H1 (cell line): ENCODE results near the gene SIM2. TPM values are rescaled to one million over a fixed set of nuclear protein-coding genes. Genes with fewer than 3 reads are reported as not detected.
A peak's percentile ranks its signal among the peaks of the same experiment; 100 is the strongest.

Source experiments
- CTCF ChIA-PET: fragments of 300-600 bp; sonication (Branson Sonifier 250); formaldehyde crosslinking; loops from one replicate; lab custom pipeline; 2021; ENCODE audit not compliant: partially characterized antibody; lab: Charles Lee
- POLR2A ChIA-PET: fragments of 300-600 bp; sonication (Branson Sonifier 250); formaldehyde crosslinking; loops from one replicate; lab custom pipeline; 2021; ENCODE audit warnings: inconsistent platforms; ENCODE audit not compliant: partially characterized antibody; lab: Charles Lee
- DNase-seq, 2 experiments: peaks; one replicate each; pipeline versions ENCODE4 v3.0.0 to v3.0.0-alpha.2; 2010 to 2022; ENCODE audit warnings: low spot score in 2 of 2, low read depth in 1 of 2, mixed read lengths in 1 of 2
- FAIRE-seq: peaks from 2 replicates; lab custom pipeline; 2011; peaks lifted over from hg19 to GRCh38; lab: Jason Lieb, UNC
- H2AFZ ChIP-seq: 2 replicates; pipeline ENCODE4 v1.8.1; 2012; ENCODE audit warnings: low read length, inconsistent platforms
- H2AK5ac ChIP-seq: 2 replicates; pipeline ENCODE4 v1.6.1; 2013; ENCODE audit warnings: low read depth, low read length
- H2BK120ac ChIP-seq: replicated peaks from 2 replicates; pipeline ENCODE3; 2013; ENCODE audit warnings: low read depth, low read length, inconsistent platforms
- H2BK12ac ChIP-seq: 2 replicates; pipeline ENCODE4 v1.6.1; 2013; ENCODE audit warnings: low read depth, low read length
- H2BK15ac ChIP-seq: 2 replicates; pipeline ENCODE4 v1.6.1; 2013; ENCODE audit warnings: low read length
- H2BK20ac ChIP-seq: 2 replicates; pipeline ENCODE4 v1.6.1; 2013; ENCODE audit warnings: low read length
- H2BK5ac ChIP-seq: 2 replicates; pipeline ENCODE4 v1.6.1; 2013; ENCODE audit warnings: low read depth, low read length
- H3K14ac ChIP-seq: 2 replicates; pipeline ENCODE4 v1.6.1; 2013; ENCODE audit warnings: inconsistent platforms; ENCODE audit not compliant: insufficient read length
- H3K18ac ChIP-seq: 2 replicates; pipeline ENCODE4 v1.6.1; 2013; ENCODE audit warnings: low read length; ENCODE audit errors: extremely low read depth
- H3K23ac ChIP-seq: 2 replicates; pipeline ENCODE4 v1.6.1; 2013; ENCODE audit warnings: inconsistent platforms; ENCODE audit not compliant: insufficient read length
- H3K23me2 ChIP-seq: 2 replicates; pipeline ENCODE4 v1.6.1; 2013; ENCODE audit warnings: low read depth, low read length
- H3K27ac ChIP-seq: 2 replicates; pipeline ENCODE4 v1.6.1; 2011; ENCODE audit warnings: low read depth, low read length, inconsistent platforms
- H3K27me3 ChIP-seq, 4 experiments: replicated peaks in 1 of 4; 1 replicate in 1 of 4; 2 replicates in 3 of 4; pipeline versions ENCODE4 v1.6.1 to v1.8.1; 2011 to 2013; ENCODE audit warnings: low read length in 3 of 4, mild to moderate bottlenecking in 3 of 4, inconsistent platforms in 2 of 4, mixed read lengths in 2 of 4, moderate library complexity in 1 of 4; ENCODE audit not compliant: control insufficient read depth in 3 of 4, insufficient read depth in 3 of 4; ENCODE audit errors: extremely low read depth in 1 of 4
- H3K36me3 ChIP-seq, 4 experiments: 2 replicates each; pipeline versions ENCODE4 v1.6.1 to v1.8.1; 2011 to 2013; ENCODE audit warnings: mild to moderate bottlenecking in 4 of 4, low read length in 3 of 4, moderate library complexity in 2 of 4, control low read depth in 1 of 4, inconsistent platforms in 1 of 4; ENCODE audit not compliant: insufficient read depth in 4 of 4, control insufficient read depth in 2 of 4
- H3K4ac ChIP-seq: replicated peaks from 2 replicates; pipeline ENCODE3; 2013; ENCODE audit warnings: low read length, low read depth, mixed read lengths, inconsistent platforms; ENCODE audit not compliant: insufficient read length
- H3K4me1 ChIP-seq, 4 experiments: replicated peaks in 1 of 4; 1 replicate in 1 of 4; 2 replicates in 3 of 4; pipeline versions ENCODE4 v1.6.1 to v1.8.1; 2011 to 2013; ENCODE audit warnings: low read length in 3 of 4, inconsistent platforms in 2 of 4, mixed read lengths in 1 of 4; ENCODE audit not compliant: insufficient read depth in 4 of 4, control insufficient read depth in 3 of 4
- H3K4me2 ChIP-seq, 2 experiments: 2 replicates each; pipeline versions ENCODE4 v1.6.1 to v1.8.1; 2011 to 2013; ENCODE audit warnings: low read depth in 2 of 2, low read length in 2 of 2, control low read depth in 1 of 2, inconsistent platforms in 1 of 2, mild to moderate bottlenecking in 1 of 2; ENCODE audit not compliant: insufficient read depth in 1 of 2
- H3K4me3 ChIP-seq, 4 experiments: fragments of 200-600, 300-600 bp in 1 of 4; sonication (generic), shearing (Covaris generic), sonication (Bioruptor Twin) in 1 of 4; 2 replicates each; pipeline versions ENCODE4 v1.5.1 to v1.8.1; 2011 to 2016; ENCODE audit warnings: low read length in 4 of 4, low read depth in 3 of 4, control low read depth in 2 of 4, inconsistent platforms in 2 of 4, mild to moderate bottlenecking in 2 of 4, mixed read lengths in 1 of 4, moderate library complexity in 1 of 4; ENCODE audit not compliant: insufficient read depth in 2 of 4; ENCODE audit errors: extremely low read depth in 1 of 4
- H3K56ac ChIP-seq: replicated peaks from 2 replicates; pipeline ENCODE3; 2013; ENCODE audit warnings: low read depth, mild to moderate bottlenecking, mixed read lengths, low read length, inconsistent platforms; ENCODE audit not compliant: insufficient read length
- H3K79me1 ChIP-seq: 2 replicates; pipeline ENCODE4 v1.6.1; 2013; ENCODE audit warnings: low read depth, low read length, control low read depth
- H3K79me2 ChIP-seq, 2 experiments: 2 replicates each; pipeline versions ENCODE4 v1.6.1 to v1.8.1; 2012 to 2013; ENCODE audit warnings: low read length in 2 of 2, mild to moderate bottlenecking in 2 of 2, inconsistent platforms in 1 of 2; ENCODE audit not compliant: insufficient read depth in 2 of 2, control insufficient read depth in 1 of 2
- H3K9ac ChIP-seq, 4 experiments: replicated peaks in 1 of 4; 1 replicate in 1 of 4; 2 replicates in 3 of 4; pipeline versions ENCODE4 v1.6.1 to v1.8.1; 2011 to 2013; ENCODE audit warnings: low read depth in 3 of 4, low read length in 3 of 4, control low read depth in 2 of 4, mild to moderate bottlenecking in 2 of 4, moderate library complexity in 2 of 4, inconsistent platforms in 1 of 4; ENCODE audit errors: extremely low read depth in 1 of 4
- H3K9me3 ChIP-seq, 2 experiments: 2 replicates each; pipeline versions ENCODE4 v1.6.1 to v1.8.1; 2012 to 2013; ENCODE audit warnings: mild to moderate bottlenecking in 2 of 2, moderate library complexity in 2 of 2, control low read depth in 1 of 2, inconsistent platforms in 1 of 2, low read depth in 1 of 2, low read length in 1 of 2, mixed read lengths in 1 of 2; ENCODE audit not compliant: insufficient read depth in 2 of 2
- H4K20me1 ChIP-seq, 2 experiments: replicated peaks in 1 of 2; 2 replicates each; pipeline versions ENCODE3 to v1.8.1; 2011 to 2013; ENCODE audit warnings: inconsistent platforms in 2 of 2, low read length in 2 of 2, mild to moderate bottlenecking in 1 of 2; ENCODE audit not compliant: insufficient read depth in 2 of 2, control insufficient read depth in 1 of 2
- H4K5ac ChIP-seq: 2 replicates; pipeline ENCODE4 v1.6.1; 2013; ENCODE audit warnings: low read length, low read depth, mixed read lengths, inconsistent platforms; ENCODE audit not compliant: insufficient read length
- H4K8ac ChIP-seq: 2 replicates; pipeline ENCODE4 v1.8.0; 2013; ENCODE audit warnings: mild to moderate bottlenecking, moderate library complexity, low read length, inconsistent platforms; ENCODE audit not compliant: insufficient read depth; ENCODE audit errors: extremely low read depth
- H4K91ac ChIP-seq: replicated peaks from 2 replicates; pipeline ENCODE3; 2013; ENCODE audit warnings: low read length, mixed read lengths, inconsistent platforms; ENCODE audit not compliant: insufficient read length
- ASH2L ChIP-seq: fragments of 200-600, 300-600 bp; sonication (generic); IDR thresholded peaks from one replicate; pipeline ENCODE4 v1.7.1; 2017; ENCODE audit warnings: low read length
- CTBP2 ChIP-seq: IDR thresholded peaks from 2 replicates; pipeline ENCODE4 v1.7.0; 2011; ENCODE audit warnings: borderline replicate concordance, mild to moderate bottlenecking, moderate library complexity, mixed read lengths, low read length; ENCODE audit not compliant: insufficient read depth, insufficient read length
- EZH2 ChIP-seq: fragments of 200-600 bp; sonication (generic); IDR thresholded peaks from 2 replicates; pipeline ENCODE4 v1.7.1; 2012; ENCODE audit warnings: low read depth, mild to moderate bottlenecking, moderate library complexity, low read length, inconsistent platforms; ENCODE audit not compliant: severe bottlenecking
- FOSL1 ChIP-seq: IDR thresholded peaks from 2 replicates; pipeline ENCODE4 v1.6.1; 2011; ENCODE audit warnings: mild to moderate bottlenecking, low read depth, low read length, moderate library complexity; ENCODE audit not compliant: insufficient read depth
- KDM1A ChIP-seq: fragments of 200-600, 300-600 bp; sonication (generic); IDR thresholded peaks from 2 replicates; pipeline ENCODE4 v1.7.1; 2016; ENCODE audit warnings: mild to moderate bottlenecking, low read length, borderline replicate concordance
- POLR2A ChIP-seq, 2 experiments: IDR thresholded peaks; 1 replicate in 1 of 2; 2 replicates in 1 of 2; pipeline ENCODE4 v1.6.1; 2011; ENCODE audit warnings: low read depth in 2 of 2, low read length in 2 of 2, mild to moderate bottlenecking in 2 of 2; ENCODE audit errors: control extremely low read depth in 1 of 2
- SP1 ChIP-seq: IDR thresholded peaks from 2 replicates; pipeline ENCODE4 v1.6.1; 2011; ENCODE audit warnings: low read depth, low read length
- SRF ChIP-seq: IDR thresholded peaks from 2 replicates; pipeline ENCODE4 v1.6.1; 2011; ENCODE audit warnings: mild to moderate bottlenecking, low read depth, low read length, moderate library complexity
- TAF1 ChIP-seq: IDR thresholded peaks from 2 replicates; pipeline ENCODE4 v1.6.1; 2011; ENCODE audit warnings: mild to moderate bottlenecking, low read depth, low read length
- TEAD4 ChIP-seq: IDR thresholded peaks from 2 replicates; pipeline ENCODE4 v1.6.1; 2012; ENCODE audit warnings: low read depth, low read length, inconsistent platforms, mixed read lengths
- USF2 ChIP-seq: IDR thresholded peaks from 2 replicates; pipeline ENCODE4 v1.6.1; 2011; ENCODE audit warnings: low read length, improper control_type of control experiment
- WGBS, 2 experiments: shearing (Covaris generic) in 1 of 2; methylation state at CpG; one replicate each; pipeline versions ENCODE4 v1.1.6 to v1.1.7; 2013 to 2015; ENCODE audit warnings: low lambda C conversion rate in 2 of 2, mixed read lengths in 2 of 2, inconsistent platforms in 1 of 2, low coverage in 1 of 2, missing lambda C conversion rate in 1 of 2; ENCODE audit not compliant: insufficient replicate concordance in 2 of 2, insufficient coverage in 1 of 2, insufficient read length in 1 of 2; ENCODE audit errors: extremely low coverage in 1 of 2, missing lambda C conversion rate in 1 of 2; 5-methylcytosine and 5-hydroxymethylcytosine counted together
- polyA plus RNA-seq, 7 experiments: library from polyadenylated mRNA; depleted of rRNA in 3 of 7; stranded (reverse) in 5 of 7; unstranded in 2 of 7; fragments of >200 nt in 5 of 7; fragments of 200-250 nt in 2 of 7; gene quantifications; 1 replicate in 5 of 7; 2 replicates in 1 of 7; 4 replicates in 1 of 7; pipeline versions ENCODE4 v1.2.1 to v1.2.3, GENCODE V29; 2011 to 2013; ENCODE audit warnings: missing spikeins in 2 of 7, mixed read lengths in 2 of 7
- total RNA-seq: library from RNA; stranded (reverse); fragmentation: NEBNext Ultra II Directional; extraction: Animal tissue kit (Norgen Biotek cat#: 25700); gene quantifications from 2 replicates; pipeline ENCODE4 v1.2.1, GENCODE V29; 2021

SIM2 gene
- total and polyA plus RNA-seq, 2 of the 8 experiments (the other 6 are each of a cell fraction or from before 2014, with no cell fraction given), result 0.05 to 0.26 TPM

GRCh38 chr21:36704958-36705678 lies 6.2 kb downstream of the SIM2 start:
- peaks cover 10 to 18% of the 10 kb centered on the region in 2 experiments for H4K20me1 ChIP-seq
- H3K36me3 ChIP-seq, result peaks cover 0 to 19% (median 0%) of the 10 kb centered on the region in 4 experiments; a peak in 1 of 8 replicates
- no peak overlapping the region for H4K8ac ChIP-seq
- no peak overlapping the region for H2AK5ac ChIP-seq
- H3K9me3 ChIP-seq, result no peaks in the 10 kb centered on the region
- no peak overlapping the region for H3K9ac ChIP-seq
- no peak overlapping the region for H3K14ac ChIP-seq
- no peak overlapping the region for H2AFZ ChIP-seq
- 3% methylated on average over 25 of the region's 39 CpGs; no CpG with 5 or more reads in 1 of the 2 experiments for WGBS, 2 experiments
- H3K23ac ChIP-seq, result no peak overlapping the region
- no peak overlapping the region for H4K91ac ChIP-seq
- H3K79me2 ChIP-seq, result no peaks in the 10 kb centered on the region
- peaks cover 95 to 100% (median 100%) of the 10 kb centered on the region in 4 experiments for H3K27me3 ChIP-seq
- H3K4me1 ChIP-seq, result peaks cover 0 to 58% (median 42%) of the 10 kb centered on the region in 4 experiments; a peak in 6 of 7 replicates
- no peak overlapping the region for H2BK120ac ChIP-seq
- DNase-seq (peak in 1 of 2 experiments; percentile 73), FAIRE-seq (no peak)
- H3K18ac ChIP-seq, result no peak overlapping the region; the same call in none of the 2 replicates
- H2BK20ac ChIP-seq, result peak overlapping the region; percentile 72; the same call in 1 of the 2 replicates
- no peak overlapping the region for H3K56ac ChIP-seq
- peak overlapping the region in 3 of 4 experiments; percentile 11 to 44 (median 19); a peak in 4 of 8 replicates for H3K4me3 ChIP-seq
- peak overlapping the region; percentile 52 to 90 for H3K4me2 ChIP-seq
- H3K23me2 ChIP-seq, result no peaks in the 10 kb centered on the region; the same call in 1 of the 2 replicates
- no peak overlapping the region for H2BK15ac ChIP-seq
- ChIA-PET POLR2A (interaction anchor here (2.5 kb wide), 1 partner anchor 13 kb away, joined by 11 read pairs; no protein-coding TSS in a partner anchor), CTCF (interaction anchor here (0.9 to 2.8 kb wide), 6 partner anchors 9 to 212 kb away, joined by 3 to 14 read pairs (median 6); no protein-coding TSS in a partner anchor)
- H3K27ac ChIP-seq, result no peak overlapping the region
- peak overlapping the region; percentile 60; the same call in 1 of the 2 replicates for H2BK12ac ChIP-seq
- H2BK5ac ChIP-seq, result no peak overlapping the region
- no peak overlapping the region for H4K5ac ChIP-seq
- H3K79me1 ChIP-seq, result no peaks in the 10 kb centered on the region; the same call in 1 of the 2 replicates
- H3K4ac ChIP-seq, result no peak overlapping the region
- peak; percentile 20 for TF ChIP-seq CTBP2
- no peak for TF ChIP-seq SP1
- no peak for TF ChIP-seq FOSL1
- no peak for TF ChIP-seq TEAD4
- TF ChIP-seq KDM1A, result no peak
- TF ChIP-seq POLR2A (IDR thresholded peaks at IDR 0.05; ENCODE audit: control extremely low read depth in 1 of 2, low read depth in 2 of 2, low read length in 2 of 2), result no peak
- TF ChIP-seq SRF, result no peak
- TF ChIP-seq EZH2, result peak; percentile 94
- TF ChIP-seq TAF1, result no peak
- TF ChIP-seq ASH2L, result no peak
- TF ChIP-seq USF2, result no peak
